GM12878 (cell line): ENCODE results near the gene TACR2. TPM values are rescaled to one million over a fixed set of nuclear protein-coding genes. Genes with fewer than 3 reads are reported as not detected.

Source experiments
- CEBPZ ChIP-seq: fragments of 150-350 bp; IDR thresholded peaks from 2 replicates; pipeline ENCODE4 v1.6.1; 2016; ENCODE audit warnings: low read depth, low read length
- CTCF ChIP-seq, 3 experiments: IDR thresholded peaks in 2 of 3; conservative IDR thresholded peaks in 1 of 3; 2 replicates each; pipeline ENCODE4 v1.5.1; 2011; ENCODE audit warnings: low read depth in 3 of 3, low read length in 3 of 3, mild to moderate bottlenecking in 3 of 3, control low read depth in 2 of 3, moderate library complexity in 2 of 3, inconsistent platforms in 1 of 3, mixed read lengths in 1 of 3; ENCODE audit not compliant: control insufficient read depth in 2 of 3, insufficient read depth in 1 of 3; ENCODE audit errors: extremely low read depth in 1 of 3
- HCFC1 ChIP-seq: fragments of 150-350 bp; IDR thresholded peaks from 2 replicates; pipeline ENCODE4 v1.6.1; 2014; ENCODE audit warnings: low read length
- HDAC6 ChIP-seq: fragments of 200-600 bp; sonication (generic); IDR thresholded peaks from one replicate; pipeline ENCODE4 v1.8.0; 2017; ENCODE audit warnings: antibody characterized with exemption; ENCODE audit not compliant: unreplicated experiment
- HDGF ChIP-seq: fragments of 450-650 bp; IDR thresholded peaks from 2 replicates; pipeline ENCODE4 v1.6.1; 2016; ENCODE audit warnings: antibody characterized with exemption
- NR2C1 ChIP-seq: fragments of 450-650 bp; IDR thresholded peaks from 2 replicates; pipeline ENCODE4 v1.6.1; 2017; ENCODE audit warnings: antibody characterized with exemption, mild to moderate bottlenecking, moderate library complexity
- NRF1 ChIP-seq: conservative IDR thresholded peaks from 2 replicates; pipeline ENCODE4 v1.6.1; 2011; ENCODE audit warnings: mild to moderate bottlenecking, low read depth, low read length, improper control_type of control experiment
- SMAD5 ChIP-seq: IDR thresholded peaks from 2 replicates; pipeline ENCODE4 v1.6.1; 2016; ENCODE audit warnings: antibody characterized with exemption, low read depth
- SRF ChIP-seq, 2 experiments: IDR thresholded peaks; 2 replicates each; pipeline ENCODE4 v1.6.1; 2011; ENCODE audit warnings: low read depth in 2 of 2, low read length in 2 of 2, mild to moderate bottlenecking in 1 of 2, moderate library complexity in 1 of 2
- SUZ12 ChIP-seq: fragments of 200-600 bp; sonication (generic); IDR thresholded peaks from one replicate; pipeline ENCODE4 v1.6.1; 2018; ENCODE audit warnings: antibody characterized with exemption, mild to moderate bottlenecking; ENCODE audit not compliant: unreplicated experiment
- YBX1 ChIP-seq: fragments of 450-650 bp; IDR thresholded peaks from 2 replicates; pipeline ENCODE4 v1.6.1; 2016; ENCODE audit warnings: antibody characterized with exemption
- YY1 ChIP-seq: IDR thresholded peaks from 2 replicates; pipeline ENCODE4 v1.6.1; 2011; ENCODE audit warnings: low read depth, mild to moderate bottlenecking, low read length
- ZBED1 ChIP-seq: IDR thresholded peaks from 2 replicates; pipeline ENCODE4 v1.6.1; 2016; ENCODE audit warnings: borderline replicate concordance
- ZNF687 ChIP-seq: fragments of 450-650 bp; IDR thresholded peaks from 2 replicates; pipeline ENCODE4 v1.6.1; 2017; ENCODE audit warnings: mild to moderate bottlenecking, moderate library complexity
- polyA plus RNA-seq, 11 experiments: library from polyadenylated mRNA; depleted of rRNA in 4 of 11; unstranded in 6 of 11; stranded (reverse) in 5 of 11; fragments of >200 nt; fragmentation: Nextera tagmentation in 4 of 11; fragmentation: Illumina TruSeq in 1 of 11; extraction: Ambion mirVana in 4 of 11; extraction: Trizol in 1 of 11; gene quantifications; 1 replicate in 1 of 11; 2 replicates in 10 of 11; pipeline versions ENCODE4 v1.2.1 to v1.2.3, GENCODE V29; 2011 to 2016; ENCODE audit warnings: inconsistent platforms in 2 of 11, missing spikeins in 2 of 11, low read depth in 1 of 11
- total RNA-seq, 4 experiments: library from RNA; depleted of rRNA in 3 of 4; stranded (reverse); fragments of >200 nt in 3 of 4; fragmentation: Illumina TruSeq in 1 of 4; extraction: Trizol in 1 of 4; gene quantifications; 2 replicates each; pipeline versions ENCODE4 v1.2.1 to v1.2.3, GENCODE V29; 2013 to 2021
- TF ChIP-seq, protein P1 (sequence below): IDR thresholded peaks from 2 replicates; pipeline ENCODE4 v1.6.1; 2012; ENCODE audit warnings: improper control_type of control experiment, low read depth, low read length; ENCODE audit not compliant: insufficient replicate concordance

Gene TACR2
- total and polyA plus RNA-seq, 10 of the 15 experiments (the other 5 are each of a cell fraction or from before 2014, with no cell fraction given), result 0.11 TPM; not detected in 9

GRCh38 chr10:69413221-69413865, 3.4 kb downstream of the TACR2 start (continued):
- TF ChIP-seq CEBPZ (no peak), HDGF (no peak), ZBED1 (no peak), HDAC6 (no peak), SUZ12 (no peak), NR2C1 (no peak), CTCF (IDR thresholded peaks at IDR 0.05 in 2 of 3, conservative IDR thresholded peaks at IDR 0.05 in 1 of 3; ENCODE audit: control insufficient read depth in 2 of 3, extremely low read depth in 1 of 3, insufficient read depth in 1 of 3, low read depth in 3 of 3, low read length in 3 of 3) (peak; percentile 61 to 72 (median 64)), SRF (IDR thresholded peaks at IDR 0.05; ENCODE audit: low read depth in 2 of 2, low read length in 2 of 2) (peak; percentile 44 to 84), NRF1 (no peak), HCFC1 (no peak), ZNF687 (no peak), YBX1 (no peak), YY1 (no peak), SMAD5 (no peak)
- TF ChIP-seq, protein P1, sequence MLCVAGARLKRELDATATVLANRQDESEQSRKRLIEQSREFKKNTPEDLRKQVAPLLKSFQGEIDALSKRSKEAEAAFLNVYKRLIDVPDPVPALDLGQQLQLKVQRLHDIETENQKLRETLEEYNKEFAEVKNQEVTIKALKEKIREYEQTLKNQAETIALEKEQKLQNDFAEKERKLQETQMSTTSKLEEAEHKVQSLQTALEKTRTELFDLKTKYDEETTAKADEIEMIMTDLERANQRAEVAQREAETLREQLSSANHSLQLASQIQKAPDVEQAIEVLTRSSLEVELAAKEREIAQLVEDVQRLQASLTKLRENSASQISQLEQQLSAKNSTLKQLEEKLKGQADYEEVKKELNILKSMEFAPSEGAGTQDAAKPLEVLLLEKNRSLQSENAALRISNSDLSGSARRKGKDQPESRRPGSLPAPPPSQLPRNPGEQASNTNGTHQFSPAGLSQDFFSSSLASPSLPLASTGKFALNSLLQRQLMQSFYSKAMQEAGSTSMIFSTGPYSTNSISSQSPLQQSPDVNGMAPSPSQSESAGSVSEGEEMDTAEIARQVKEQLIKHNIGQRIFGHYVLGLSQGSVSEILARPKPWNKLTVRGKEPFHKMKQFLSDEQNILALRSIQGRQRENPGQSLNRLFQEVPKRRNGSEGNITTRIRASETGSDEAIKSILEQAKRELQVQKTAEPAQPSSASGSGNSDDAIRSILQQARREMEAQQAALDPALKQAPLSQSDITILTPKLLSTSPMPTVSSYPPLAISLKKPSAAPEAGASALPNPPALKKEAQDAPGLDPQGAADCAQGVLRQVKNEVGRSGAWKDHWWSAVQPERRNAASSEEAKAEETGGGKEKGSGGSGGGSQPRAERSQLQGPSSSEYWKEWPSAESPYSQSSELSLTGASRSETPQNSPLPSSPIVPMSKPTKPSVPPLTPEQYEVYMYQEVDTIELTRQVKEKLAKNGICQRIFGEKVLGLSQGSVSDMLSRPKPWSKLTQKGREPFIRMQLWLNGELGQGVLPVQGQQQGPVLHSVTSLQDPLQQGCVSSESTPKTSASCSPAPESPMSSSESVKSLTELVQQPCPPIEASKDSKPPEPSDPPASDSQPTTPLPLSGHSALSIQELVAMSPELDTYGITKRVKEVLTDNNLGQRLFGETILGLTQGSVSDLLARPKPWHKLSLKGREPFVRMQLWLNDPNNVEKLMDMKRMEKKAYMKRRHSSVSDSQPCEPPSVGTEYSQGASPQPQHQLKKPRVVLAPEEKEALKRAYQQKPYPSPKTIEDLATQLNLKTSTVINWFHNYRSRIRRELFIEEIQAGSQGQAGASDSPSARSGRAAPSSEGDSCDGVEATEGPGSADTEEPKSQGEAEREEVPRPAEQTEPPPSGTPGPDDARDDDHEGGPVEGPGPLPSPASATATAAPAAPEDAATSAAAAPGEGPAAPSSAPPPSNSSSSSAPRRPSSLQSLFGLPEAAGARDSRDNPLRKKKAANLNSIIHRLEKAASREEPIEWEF, result no peak
